Progenitor cell of endocrine pancreas (in vitro differentiated cells): ENCODE results near the gene SEC16A. TPM values are rescaled to one million over a fixed set of nuclear protein-coding genes. Genes with fewer than 3 reads are reported as not detected.

Experiments
- DNase-seq: peaks from one replicate; pipeline ENCODE4 v3.0.0; 2021; ENCODE audit warnings: low spot score; ENCODE audit not compliant: unreplicated experiment
- H3K27ac Mint-ChIP-seq: 2 replicates; pipeline ENCODE4 v1.8.0; 2021; ENCODE audit warnings: mild to moderate bottlenecking, moderate library complexity, mixed read lengths
- H3K27me3 Mint-ChIP-seq: 2 replicates; pipeline ENCODE4 v1.8.0; 2021; ENCODE audit warnings: mixed read lengths
- H3K36me3 Mint-ChIP-seq: 2 replicates; pipeline ENCODE4 v1.8.0; 2022; ENCODE audit warnings: mixed read lengths; ENCODE audit not compliant: insufficient read depth
- H3K4me1 Mint-ChIP-seq: 2 replicates; pipeline ENCODE4 v1.8.0; 2021; ENCODE audit warnings: low read depth, mixed read lengths
- H3K4me3 Mint-ChIP-seq: 2 replicates; pipeline ENCODE4 v1.8.0; 2021; ENCODE audit warnings: low read depth, mild to moderate bottlenecking, moderate library complexity, mixed read lengths
- H3K9me3 Mint-ChIP-seq: 2 replicates; pipeline ENCODE4 v1.8.0; 2021; ENCODE audit warnings: low read depth, mixed read lengths
- CTCF ChIP-seq: fragments of 200-600 bp; sonication (generic); IDR thresholded peaks from one replicate; pipeline ENCODE4 v1.5.0; 2021; ENCODE audit warnings: antibody characterized with exemption, mild to moderate bottlenecking; ENCODE audit not compliant: unreplicated experiment
- total RNA-seq: library from RNA; stranded (reverse); gene quantifications from 2 replicates; pipeline ENCODE4 v1.2.1, GENCODE V29; 2021

Gene SEC16A
- total RNA-seq, 1 donor from 2014 or later = 76.1 TPM

DNA sequence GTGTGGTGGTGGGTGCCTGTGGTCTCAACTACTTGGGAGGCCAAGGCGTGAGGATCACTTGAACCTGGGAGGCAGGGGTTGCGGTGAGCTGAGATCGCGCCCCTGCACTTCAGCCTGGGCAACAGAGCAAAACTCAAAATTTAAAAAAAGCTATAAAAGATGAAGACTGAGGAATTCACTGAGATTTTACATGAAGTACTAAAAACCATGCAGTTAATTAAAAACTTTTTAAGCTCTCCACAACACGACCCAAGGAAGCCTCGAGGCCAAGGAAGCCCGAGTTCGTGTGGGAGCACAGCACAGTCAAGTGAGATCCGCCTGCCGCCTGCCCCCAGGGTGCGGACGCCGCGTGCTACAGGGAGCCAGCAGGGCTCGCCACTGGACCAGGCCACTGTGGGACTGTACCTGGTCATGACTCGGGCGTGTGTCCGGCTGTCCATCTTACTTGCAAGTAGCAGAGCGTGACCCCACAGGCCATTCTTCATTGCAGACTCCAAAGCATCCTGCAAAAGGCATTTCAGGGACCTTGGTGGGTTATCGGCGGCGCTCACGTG, 22.0 kb downstream of the SEC16A start:
- Mint-ChIP-seq H3K27me3 (no peaks in the 10 kb centered on the region), H3K27ac (no peak overlapping the region), H3K4me3 (no peak overlapping the region), H3K36me3 (peaks cover 29% of the 10 kb centered on the region), H3K9me3 (no peaks in the 10 kb centered on the region), H3K4me1 (no peaks in the 10 kb centered on the region)
- no peak for TF ChIP-seq CTCF
- no peak for DNase-seq

- Mint-ChIP-seq H3K9me3 (no peaks in the 10 kb centered on the region), H3K36me3 (peaks cover 29% of the 10 kb centered on the region), H3K27me3 (no peaks in the 10 kb centered on the region), H3K4me1 (no peaks in the 10 kb centered on the region), H3K27ac (no peak overlapping the region), H3K4me3 (no peak overlapping the region)
- no peak for DNase-seq
- TF ChIP-seq CTCF = no peak
These were observed 23.4 kb downstream of the SEC16A start for GRCh38 chr9:136459425-136459824.

DNA sequence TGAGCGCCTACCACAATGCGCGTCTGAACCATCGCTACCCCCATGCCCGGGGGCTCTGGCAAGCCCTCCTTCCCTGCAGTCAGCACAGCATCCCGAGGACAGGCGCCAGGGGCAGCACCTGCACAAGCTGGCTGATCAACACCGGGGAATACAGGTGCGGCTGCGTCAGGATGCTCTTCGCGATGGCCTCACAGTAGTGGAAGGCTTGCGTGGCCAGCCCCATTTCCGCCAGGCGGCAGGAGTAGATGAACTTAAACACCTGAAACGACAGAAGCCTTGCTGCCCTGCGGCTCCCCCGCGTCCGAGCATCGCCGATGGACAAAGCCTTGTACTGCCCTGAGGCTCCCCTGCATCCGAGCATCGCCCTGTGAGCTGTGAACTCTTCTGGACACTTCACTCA, 25.5 kb downstream of the SEC16A start:
- no peak for TF ChIP-seq CTCF
- Mint-ChIP-seq H3K27me3 (no peaks in the 10 kb centered on the region), H3K27ac (no peak overlapping the region), H3K4me3 (no peak overlapping the region), H3K9me3 (no peaks in the 10 kb centered on the region), H3K36me3 (peaks cover 29% of the 10 kb centered on the region), H3K4me1 (no peaks in the 10 kb centered on the region)
- no peak for DNase-seq

DNA sequence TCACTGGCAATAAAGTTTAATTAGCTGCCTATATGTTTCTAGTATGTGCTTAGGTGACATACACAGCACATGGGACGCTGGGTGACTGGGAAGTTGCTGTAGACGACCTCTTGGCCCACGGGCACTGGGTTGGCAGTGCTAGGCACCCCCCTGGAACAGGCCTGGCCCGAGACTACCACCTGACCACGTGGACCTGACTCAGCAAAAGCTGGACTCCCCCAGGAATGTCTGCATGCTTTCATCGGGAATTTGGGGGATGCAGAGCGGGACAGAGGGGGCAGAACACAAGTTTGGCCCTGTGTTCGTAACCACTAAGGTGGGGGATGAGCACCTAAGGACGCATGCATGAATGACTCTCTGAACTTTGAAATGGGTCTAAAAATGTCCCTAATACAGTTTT, 26.6 kb downstream of the SEC16A start:
- no peak for TF ChIP-seq CTCF
- H3K27ac Mint-ChIP-seq = no peak overlapping the region

DNA sequence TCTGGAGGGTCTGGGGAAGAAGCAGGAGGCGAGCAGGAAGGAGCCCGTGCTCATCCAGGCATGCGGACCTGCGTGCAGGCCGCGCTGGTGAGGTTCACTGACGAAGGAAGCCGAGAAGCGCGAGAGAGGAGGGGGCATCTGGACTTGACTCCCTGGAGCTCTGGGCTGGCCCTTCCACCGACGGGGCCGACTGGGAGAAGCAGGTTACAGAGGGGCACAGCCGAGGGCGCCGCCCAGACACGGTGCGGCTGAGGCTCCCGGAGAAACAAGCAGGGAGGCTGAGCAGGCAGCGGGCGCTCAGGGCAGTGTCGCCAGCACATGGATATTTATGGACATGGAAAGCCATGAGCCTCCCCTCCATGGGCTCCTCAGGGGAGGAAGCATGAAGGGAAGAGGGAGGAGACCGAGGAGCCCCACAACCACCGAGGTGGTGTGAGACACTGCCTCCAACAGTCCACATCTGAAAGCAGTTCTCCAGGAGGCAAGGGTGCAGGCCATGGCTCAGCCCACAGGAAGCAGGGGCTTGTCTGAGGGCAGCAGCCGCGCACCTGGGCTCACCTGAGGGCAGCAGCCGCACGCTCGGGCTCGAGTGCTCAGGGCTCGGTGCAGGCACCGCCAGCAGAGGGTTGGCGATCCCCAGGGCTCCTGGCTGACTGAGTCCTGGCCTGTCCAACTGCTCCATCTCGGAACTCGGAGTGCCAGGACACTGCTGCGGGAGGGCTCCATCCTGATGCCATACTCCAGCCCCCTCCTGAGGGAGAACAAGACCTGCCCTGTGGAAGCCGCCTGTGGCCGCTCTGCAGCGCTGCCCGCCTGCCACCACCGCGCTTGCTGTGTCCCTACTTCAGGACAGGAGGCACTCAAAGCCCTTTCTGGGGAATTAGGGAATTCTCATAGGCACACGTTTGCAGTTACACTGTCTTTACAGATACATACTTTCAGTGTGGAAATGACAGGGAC, 27.5 kb downstream of the SEC16A start:
- no peak overlapping the region for H3K27ac Mint-ChIP-seq
- no peak overlapping the region for H3K4me3 Mint-ChIP-seq
- no peak for DNase-seq
- H3K4me1 Mint-ChIP-seq = no peaks in the 10 kb centered on the region
- peaks cover 31% of the 10 kb centered on the region for H3K36me3 Mint-ChIP-seq
- TF ChIP-seq CTCF = no peak
- no peaks in the 10 kb centered on the region for H3K27me3 Mint-ChIP-seq
- no peaks in the 10 kb centered on the region for H3K9me3 Mint-ChIP-seq

More for the DNA sequence above, 26.6 kb downstream of the SEC16A start:
- H3K4me3 Mint-ChIP-seq = no peak overlapping the region
- DNase-seq = no peak
- no peaks in the 10 kb centered on the region for H3K27me3 Mint-ChIP-seq
- peaks cover 28% of the 10 kb centered on the region for H3K36me3 Mint-ChIP-seq
- no peaks in the 10 kb centered on the region for H3K9me3 Mint-ChIP-seq
- no peaks in the 10 kb centered on the region for H3K4me1 Mint-ChIP-seq
